ENCODE data around the gene AGER.

- TF ChIP-seq, protein P1, sequence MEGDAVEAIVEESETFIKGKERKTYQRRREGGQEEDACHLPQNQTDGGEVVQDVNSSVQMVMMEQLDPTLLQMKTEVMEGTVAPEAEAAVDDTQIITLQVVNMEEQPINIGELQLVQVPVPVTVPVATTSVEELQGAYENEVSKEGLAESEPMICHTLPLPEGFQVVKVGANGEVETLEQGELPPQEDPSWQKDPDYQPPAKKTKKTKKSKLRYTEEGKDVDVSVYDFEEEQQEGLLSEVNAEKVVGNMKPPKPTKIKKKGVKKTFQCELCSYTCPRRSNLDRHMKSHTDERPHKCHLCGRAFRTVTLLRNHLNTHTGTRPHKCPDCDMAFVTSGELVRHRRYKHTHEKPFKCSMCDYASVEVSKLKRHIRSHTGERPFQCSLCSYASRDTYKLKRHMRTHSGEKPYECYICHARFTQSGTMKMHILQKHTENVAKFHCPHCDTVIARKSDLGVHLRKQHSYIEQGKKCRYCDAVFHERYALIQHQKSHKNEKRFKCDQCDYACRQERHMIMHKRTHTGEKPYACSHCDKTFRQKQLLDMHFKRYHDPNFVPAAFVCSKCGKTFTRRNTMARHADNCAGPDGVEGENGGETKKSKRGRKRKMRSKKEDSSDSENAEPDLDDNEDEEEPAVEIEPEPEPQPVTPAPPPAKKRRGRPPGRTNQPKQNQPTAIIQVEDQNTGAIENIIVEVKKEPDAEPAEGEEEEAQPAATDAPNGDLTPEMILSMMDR (IDR thresholded peaks at IDR 0.05; ENCODE audit: insufficient read depth, low read depth, low read length), result no peak
- TF ChIP-seq EZH2 (IDR thresholded peaks at IDR 0.05; ENCODE audit: insufficient read depth, low read length), result no peak
Observed at GRCh38 chr6:32222333-32223230, 38.5 kb upstream of the AGER start.

Measured in astrocyte (in vitro differentiated cells and primary cell).